IMR-90 (cell line): ENCODE measurements around the gene HNRNPC. TPM values are rescaled to one million over a fixed set of nuclear protein-coding genes. Genes with fewer than 3 reads are reported as not detected.
"Not testable (repeated sequence)": the region's sequence is repeated elsewhere in the genome, so short reads cannot be mapped to it uniquely, and the experiment has no call there.

Source experiments
- ATAC-seq: fragments of 200-7000 bp; cut with Tn5 transposase; 2 replicates; pipeline ENCODE4 v1.9.1; 2020; ENCODE audit warnings: low read depth, mild to moderate bottlenecking, moderate library complexity
- BruUV-seq: library from RNA; stranded (reverse); fragments of 400-500 nt; replicated peaks from 2 replicates; lab custom pipeline; 2021; lab: Mats Ljungman, UMichigan
- CTCF ChIA-PET: fragments of 300-600 bp; formaldehyde crosslinking; extraction: SDS; loops from one replicate; lab custom pipeline; 2021; ENCODE audit warnings: antibody characterized with exemption; lab: Yijun Ruan, JAX
- POLR2A ChIA-PET: fragments of 300-600 bp; sonication (Branson Sonifier 250); formaldehyde crosslinking; loops from one replicate; lab custom pipeline; 2022; ENCODE audit warnings: antibody characterized with exemption; ENCODE audit not compliant: unreplicated experiment; lab: Charles Lee
- DNase-seq: peaks from one replicate; pipeline ENCODE4 v3.0.0; 2013
- H2AFZ ChIP-seq: replicated peaks from 2 replicates; pipeline ENCODE3; 2013; ENCODE audit warnings: low read length, mild to moderate bottlenecking; ENCODE audit not compliant: poor library complexity
- H2AK5ac ChIP-seq: 2 replicates; pipeline ENCODE4 v1.6.1; 2013; ENCODE audit warnings: low read depth, low read length, inconsistent platforms
- H2AK9ac ChIP-seq: replicated peaks from 2 replicates; pipeline ENCODE3; 2013; ENCODE audit warnings: mild to moderate bottlenecking, low read depth, low read length, moderate library complexity; ENCODE audit not compliant: poor library complexity
- H2BK120ac ChIP-seq: 2 replicates; pipeline ENCODE4 v1.6.1; 2013; ENCODE audit warnings: low read depth, low read length, inconsistent platforms
- H2BK15ac ChIP-seq: 3 replicates; pipeline ENCODE4 v1.6.1; 2013; ENCODE audit warnings: low read depth, low read length, inconsistent platforms
- H2BK20ac ChIP-seq: 2 replicates; pipeline ENCODE4 v1.6.1; 2013; ENCODE audit warnings: low read depth, mild to moderate bottlenecking, inconsistent platforms, low read length, moderate library complexity
- H2BK5ac ChIP-seq: 2 replicates; pipeline ENCODE4 v1.6.1; 2013; ENCODE audit warnings: mild to moderate bottlenecking, low read depth, low read length, inconsistent platforms; ENCODE audit not compliant: poor library complexity, severe bottlenecking
- H3K14ac ChIP-seq: replicated peaks from 2 replicates; pipeline ENCODE4 v1.6.1; 2013; ENCODE audit warnings: low read depth, low read length, inconsistent platforms
- H3K18ac ChIP-seq: 2 replicates; pipeline ENCODE4 v1.6.1; 2013; ENCODE audit warnings: low read depth, low read length, control low read depth
- H3K23ac ChIP-seq: 2 replicates; pipeline ENCODE4 v1.6.1; 2013; ENCODE audit warnings: low read depth, low read length, inconsistent platforms
- H3K27ac ChIP-seq: 2 replicates; pipeline ENCODE4 v1.5.1; 2013; ENCODE audit warnings: mild to moderate bottlenecking, control low read depth, low read length; ENCODE audit not compliant: insufficient read depth
- H3K27me3 ChIP-seq: 2 replicates; pipeline ENCODE4 v1.6.1; 2013; ENCODE audit warnings: low read length; ENCODE audit not compliant: control insufficient read depth, insufficient read depth
- H3K36me3 ChIP-seq: 2 replicates; pipeline ENCODE4 v1.6.1; 2013; ENCODE audit warnings: low read length, mixed read lengths; ENCODE audit not compliant: control insufficient read depth, insufficient read depth
- H3K4ac ChIP-seq: 2 replicates; pipeline ENCODE4 v1.6.1; 2013; ENCODE audit warnings: low read depth, low read length, inconsistent platforms
- H3K4me1 ChIP-seq: 2 replicates; pipeline ENCODE4 v1.6.1; 2013; ENCODE audit warnings: low read length, mixed read lengths; ENCODE audit not compliant: control insufficient read depth, insufficient read depth
- H3K4me2 ChIP-seq: 2 replicates; pipeline ENCODE4 v1.6.1; 2013; ENCODE audit warnings: low read depth, mild to moderate bottlenecking, control low read depth, low read length, moderate library complexity
- H3K4me3 ChIP-seq: 2 replicates; pipeline ENCODE4 v1.5.1; 2013; ENCODE audit warnings: low read depth, mild to moderate bottlenecking, control low read depth, low read length, moderate library complexity; ENCODE audit not compliant: insufficient read depth
- H3K56ac ChIP-seq: 2 replicates; pipeline ENCODE4 v1.6.1; 2013; ENCODE audit warnings: low read length, inconsistent platforms; ENCODE audit not compliant: insufficient read depth; ENCODE audit errors: extremely low read depth
- H3K79me1 ChIP-seq, 2 experiments: 2 replicates each; pipeline ENCODE4 v1.6.1; 2013; ENCODE audit warnings: low read length in 2 of 2, inconsistent platforms in 1 of 2, low read depth in 1 of 2
- H3K9ac ChIP-seq: 2 replicates; pipeline ENCODE4 v1.6.1; 2013; ENCODE audit warnings: low read depth, low read length, control low read depth
- H3K9me1 ChIP-seq: 2 replicates; pipeline ENCODE4 v1.6.1; 2013; ENCODE audit warnings: low read length, inconsistent platforms; ENCODE audit not compliant: insufficient read depth
- H3K9me3 ChIP-seq: 2 replicates; pipeline ENCODE4 v1.6.1; 2013; ENCODE audit warnings: low read length; ENCODE audit not compliant: control insufficient read depth, insufficient read depth
- H4K20me1 ChIP-seq: 2 replicates; pipeline ENCODE4 v1.6.1; 2013; ENCODE audit warnings: low read length, inconsistent platforms; ENCODE audit not compliant: insufficient read depth
- H4K5ac ChIP-seq: 2 replicates; pipeline ENCODE4 v1.6.1; 2013; ENCODE audit warnings: mild to moderate bottlenecking, low read depth, low read length, control low read depth
- H4K8ac ChIP-seq, 2 experiments: 2 replicates each; pipeline ENCODE4 v1.6.1; 2013; ENCODE audit warnings: low read depth in 2 of 2, low read length in 2 of 2, control low read depth in 1 of 2, inconsistent platforms in 1 of 2
- H4K91ac ChIP-seq: 2 replicates; pipeline ENCODE4 v1.6.1; 2013; ENCODE audit warnings: low read depth, low read length, inconsistent platforms; ENCODE audit not compliant: insufficient read depth
- WGBS, 2 experiments: methylation state at CpG; one replicate each; pipeline versions ENCODE4 v1.1.5 to v1.1.7; 2013; ENCODE audit warnings: missing lambda C conversion rate in 2 of 2; ENCODE audit not compliant: insufficient read length in 1 of 2; ENCODE audit errors: extremely low coverage in 2 of 2; 5-methylcytosine and 5-hydroxymethylcytosine counted together
- dilution Hi-C: fragments of 300-500 bp; cut with HindIII; formaldehyde crosslinking; loops from one replicate; pipeline ENCODE4 v1.14.3; 2018; ENCODE audit warnings: low sequenced_read_pairs; ENCODE audit not compliant: unreplicated experiment
- in situ Hi-C: fragments of 300-500 bp; cut with MboI; formaldehyde crosslinking; loops from 3 replicates; pipeline ENCODE4 v1.14.3; 2019; ENCODE audit warnings: low sequenced_read_pairs, inconsistent platforms, mixed read lengths
- intact Hi-C: fragments of 100-400 bp; cut with micrococcal nuclease; formaldehyde crosslinking; loops from 2 replicates; pipeline ENCODE4 v1.10.0; 2022
- polyA plus RNA-seq, 3 experiments: library from polyadenylated mRNA; depleted of rRNA; stranded (reverse); fragments of >200 nt; gene quantifications; 2 replicates each; pipeline ENCODE4 v1.2.3, GENCODE V29; 2012; ENCODE audit warnings: low replicate concordance in 1 of 3
- total RNA-seq: library from RNA; depleted of rRNA; stranded (reverse); fragments of >200 nt; gene quantifications from 2 replicates; pipeline ENCODE4 v1.2.3, GENCODE V29; 2012

Gene HNRNPC
- total and polyA plus RNA-seq, 2 of the 4 experiments (the other 2 are of a cell fraction), result 308 to 615 TPM

- WGBS, 2 experiments, result 82% methylated on average over 4 of the region's 8 CpGs; no CpG with 5 or more reads in 1 of the 2 experiments
- H4K5ac ChIP-seq, DNase-seq, H3K27me3 ChIP-seq, H3K18ac ChIP-seq, H2BK15ac ChIP-seq, H4K20me1 ChIP-seq, H3K36me3 ChIP-seq, H3K4ac ChIP-seq, H2BK5ac ChIP-seq, POLR2A ChIA-PET, ATAC-seq, H2AK5ac ChIP-seq, H3K9me1 ChIP-seq, H4K8ac ChIP-seq, H2BK120ac ChIP-seq, H3K4me2 ChIP-seq, H3K79me1 ChIP-seq, dilution Hi-C loops, H3K14ac ChIP-seq, H3K9ac ChIP-seq, H3K27ac ChIP-seq, H3K4me3 ChIP-seq, H3K23ac ChIP-seq, BruUV-seq, H2AFZ ChIP-seq, intact Hi-C loops, H2AK9ac ChIP-seq, in situ Hi-C loops, H3K9me3 ChIP-seq, H4K91ac ChIP-seq, H2BK20ac ChIP-seq, H3K56ac ChIP-seq, H3K4me1 ChIP-seq: not testable (repeated sequence)
- CTCF ChIA-PET, result interaction anchor here (0.6 kb wide), 1 partner anchor 52 kb away, joined by 4 read pairs; no protein-coding TSS in a partner anchor
Observed at GRCh38 chr14:21294026-21294425, 24.8 kb upstream of the HNRNPC start.
